MG63 (cell line): Measurements from ENCODE around the gene DTX3. TPM values are rescaled to one million over a fixed set of nuclear protein-coding genes. Genes with fewer than 3 reads are reported as not detected.
"Not testable (repeated sequence)": the region's sequence is repeated elsewhere in the genome, so short reads cannot be mapped to it uniquely, and the experiment has no call there.

Source experiments
- DNase-seq: peaks from one replicate; pipeline ENCODE4 v3.0.0-alpha.2; 2020
- H3K27me3 ChIP-seq: fragments of 250-450 bp; sonication (Bioruptor Pico); 2 replicates; pipeline ENCODE4 v1.5.1; 2020; ENCODE audit warnings: mild to moderate bottlenecking, moderate library complexity
- H3K36me3 ChIP-seq: fragments of 250-450 bp; sonication (Bioruptor Pico); 2 replicates; pipeline ENCODE4 v1.5.1; 2020; ENCODE audit warnings: mild to moderate bottlenecking, moderate library complexity
- H3K4me3 ChIP-seq: fragments of 250-450 bp; sonication (Bioruptor Pico); 2 replicates; pipeline ENCODE4 v1.5.1; 2020; ENCODE audit warnings: mild to moderate bottlenecking, moderate library complexity
- H3K9me3 ChIP-seq: fragments of 250-450 bp; sonication (Bioruptor Pico); 2 replicates; pipeline ENCODE4 v1.5.1; 2020; ENCODE audit warnings: mild to moderate bottlenecking, moderate library complexity
- total RNA-seq: library from RNA; depleted of rRNA; stranded (reverse); fragments of >200 nt; shearing (Covaris generic); gene quantifications from 2 replicates; pipeline ENCODE4 v1.2.3, GENCODE V29; 2014; ENCODE audit warnings: low replicate concordance

DTX3 gene
- total RNA-seq, 1 experiment from 2014 or later = 0.20 TPM

DNA sequence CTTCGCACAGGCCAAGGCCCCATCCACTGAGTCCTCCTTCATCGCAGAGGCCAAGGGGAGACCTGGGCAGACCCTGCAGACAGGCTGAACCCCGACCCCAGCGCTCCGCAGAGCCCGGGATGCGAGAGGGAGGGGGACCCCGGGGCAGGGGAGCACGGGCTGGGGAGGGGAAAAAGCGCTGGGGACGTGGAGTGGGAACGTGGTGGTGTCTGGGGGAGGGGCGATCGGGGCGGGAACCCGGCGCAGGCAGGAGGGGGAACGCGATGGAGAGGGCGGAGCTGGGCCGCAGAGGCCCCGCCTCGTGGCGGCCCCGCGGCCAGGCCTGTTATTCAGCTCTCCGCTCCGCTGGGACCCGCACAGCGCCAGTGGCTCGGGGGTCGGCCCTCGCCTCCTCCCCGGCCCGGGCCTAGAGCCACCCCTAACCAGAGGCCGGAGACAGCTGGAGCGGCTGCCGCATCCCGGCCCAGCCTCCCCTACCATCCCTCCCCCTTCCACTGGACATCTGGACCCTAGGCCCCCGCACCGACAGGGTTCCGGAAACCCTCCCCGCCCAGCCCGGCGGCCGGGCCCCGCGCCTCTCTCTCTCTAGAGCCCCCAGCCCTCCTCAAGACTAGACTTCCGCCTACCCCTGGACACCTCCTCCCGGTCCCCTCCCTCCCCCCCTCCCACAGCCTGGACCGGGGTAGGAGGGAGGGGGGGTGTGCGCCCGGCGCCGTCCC lies 6.6 kb downstream of the DTX3 start, which contains the start of gene ARHGEF25:
TSS of gene ARHGEF25 (plus strand) at position 328 of the 719 bp plus-strand sequence. CDS start 460 bp downstream, outside the sequence.
- peaks cover 3% of the 10 kb centered on the region; the same call in 1 of the 2 replicates for H3K36me3 ChIP-seq
- H3K4me3 ChIP-seq = peak within 1 kb of the TSS; percentile 81
- H3K27me3 ChIP-seq = no peaks in the 10 kb centered on the region
- no peaks in the 10 kb centered on the region for H3K9me3 ChIP-seq
- peak; percentile 75 for DNase-seq

DNA sequence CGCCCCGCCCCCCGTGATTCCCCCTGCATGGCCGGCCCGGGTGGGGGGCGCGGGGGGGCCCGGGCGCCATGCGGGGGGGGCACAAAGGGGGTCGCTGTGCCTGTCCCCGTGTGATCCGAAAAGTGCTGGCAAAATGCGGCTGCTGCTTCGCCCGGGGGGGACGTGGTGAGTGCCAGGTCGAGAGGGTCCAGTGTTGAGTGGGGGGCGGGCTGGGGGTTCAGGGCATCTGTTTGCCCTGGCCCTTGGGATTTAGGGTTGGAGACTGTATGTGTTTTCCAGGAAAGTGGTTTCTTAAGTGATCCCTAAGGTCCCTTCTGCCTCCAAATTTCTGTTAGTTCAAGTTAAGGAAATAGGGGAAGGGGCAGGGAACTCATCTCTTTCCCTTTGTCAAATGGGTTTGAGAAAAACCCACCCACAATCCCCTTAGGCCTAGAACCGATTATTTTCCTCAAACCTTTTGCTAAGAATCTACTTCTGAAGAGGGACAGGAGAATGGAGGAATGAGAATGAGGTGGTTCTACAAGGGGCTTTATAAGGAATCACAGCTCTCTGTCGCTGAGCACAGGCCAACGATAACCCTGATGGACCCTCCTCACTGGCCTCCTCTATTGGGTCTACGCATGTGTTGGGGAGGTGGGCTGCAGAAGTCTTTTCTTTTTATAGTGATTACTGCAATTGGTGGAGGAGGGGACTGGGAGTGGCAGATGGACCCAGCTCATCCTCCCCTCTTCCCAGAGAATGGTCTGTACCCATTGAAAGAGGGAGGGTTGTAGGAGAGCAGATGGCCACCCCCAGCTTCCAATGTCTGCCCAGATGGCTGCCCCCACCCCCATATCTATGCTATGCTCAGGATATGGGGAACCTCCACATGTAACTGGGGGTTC lies 7.4 kb downstream of the DTX3 start:
- Histone ChIP-seq H3K4me3 (peak overlapping the region; percentile 81), H3K9me3 (no peaks in the 10 kb centered on the region), H3K36me3 (peaks cover 4% of the 10 kb centered on the region; the same call in 1 of the 2 replicates), H3K27me3 (no peaks in the 10 kb centered on the region)
- no peak for DNase-seq

GRCh38 chr12:57612711-57613426 lies 8.2 kb downstream of the DTX3 start:
- Histone ChIP-seq H3K4me3 (no peak overlapping the region), H3K36me3 (peaks cover 4% of the 10 kb centered on the region; the same call in 1 of the 2 replicates), H3K9me3 (no peaks in the 10 kb centered on the region), H3K27me3 (no peaks in the 10 kb centered on the region)
- DNase-seq = no peak

DNA sequence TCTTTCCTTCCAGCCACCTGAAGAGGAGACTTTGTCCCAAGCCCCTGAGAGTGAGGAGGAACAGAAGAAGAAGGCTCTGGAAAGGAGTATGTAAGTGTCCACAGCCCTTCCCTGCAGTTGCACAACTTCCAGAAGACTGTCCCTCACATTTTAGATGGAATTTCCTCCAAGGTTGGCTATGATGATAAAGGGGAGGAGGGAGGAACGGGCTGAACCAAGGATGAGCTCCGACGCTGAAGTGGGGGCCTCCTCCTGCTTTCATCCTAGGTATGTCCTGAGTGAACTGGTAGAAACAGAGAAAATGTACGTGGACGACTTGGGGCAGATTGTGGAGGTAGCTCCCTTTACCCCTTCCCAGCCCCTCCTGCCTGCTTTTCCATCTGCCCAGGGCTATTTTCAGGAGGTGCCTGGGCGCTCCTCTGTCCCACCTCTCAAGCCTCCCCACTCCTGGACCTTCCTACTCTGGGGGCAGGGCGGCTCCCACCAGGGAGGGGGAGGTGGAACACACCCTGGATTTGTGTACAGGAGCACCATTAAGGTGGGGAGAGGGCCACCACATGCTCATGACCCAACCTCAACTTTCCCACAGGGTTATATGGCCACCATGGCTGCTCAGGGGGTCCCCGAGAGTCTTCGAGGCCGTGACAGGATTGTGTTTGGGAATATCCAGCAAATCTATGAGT lies 8.9 kb downstream of the DTX3 start:
- no peak overlapping the region for H3K4me3 ChIP-seq
- no peak for DNase-seq
- H3K27me3 ChIP-seq = no peaks in the 10 kb centered on the region
- no peaks in the 10 kb centered on the region for H3K9me3 ChIP-seq
- H3K36me3 ChIP-seq = peaks cover 4% of the 10 kb centered on the region; the same call in 1 of the 2 replicates

GRCh38 chr12:57614178-57614947 lies 9.7 kb downstream of the DTX3 start:
- Histone ChIP-seq H3K27me3 (no peaks in the 10 kb centered on the region), H3K9me3 (no peaks in the 10 kb centered on the region), H3K4me3 (no peak overlapping the region), H3K36me3 (peaks cover 4% of the 10 kb centered on the region; the same call in 1 of the 2 replicates)
- no peak for DNase-seq

- no peak overlapping the region for H3K4me3 ChIP-seq
- no peaks in the 10 kb centered on the region for H3K9me3 ChIP-seq
- DNase-seq = no peak
- H3K27me3 ChIP-seq = no peaks in the 10 kb centered on the region
- peaks cover 4% of the 10 kb centered on the region; the same call in 1 of the 2 replicates for H3K36me3 ChIP-seq
Observed at GRCh38 chr12:57614948-57615500, 10.4 kb downstream of the DTX3 start.

- DNase-seq = no peak
- Histone ChIP-seq H3K9me3 (no peaks in the 10 kb centered on the region), H3K27me3 (no peaks in the 10 kb centered on the region), H3K4me3 (no peak overlapping the region), H3K36me3 (peaks cover 4% of the 10 kb centered on the region; the same call in 1 of the 2 replicates)
Observed at GRCh38 chr12:57615637-57616036, 11.0 kb downstream of the DTX3 start.

GRCh38 chr12:57616383-57617101 lies 11.9 kb downstream of the DTX3 start:
- DNase-seq = peak; percentile 78

DNA sequence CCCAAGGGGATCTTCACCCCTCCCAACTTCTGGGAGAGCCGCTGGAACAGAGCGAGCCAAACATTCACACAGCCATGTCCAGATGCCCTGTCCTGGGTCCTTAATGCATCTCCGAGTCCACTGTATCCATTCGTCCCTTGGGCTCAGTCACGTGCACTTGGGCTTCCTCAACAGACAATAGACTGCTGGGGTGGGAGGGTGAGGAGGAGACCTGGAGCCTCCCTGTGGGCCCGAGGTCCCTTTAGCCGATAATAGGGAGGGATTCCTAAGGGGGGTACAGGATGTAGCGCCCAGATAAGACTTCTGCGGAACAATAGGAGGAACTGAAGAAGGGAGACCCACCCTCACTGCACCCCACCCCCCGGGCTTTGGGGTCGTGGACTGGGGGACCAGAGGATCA lies 13.3 kb downstream of the DTX3 start:
- Histone ChIP-seq H3K9me3 (no peaks in the 10 kb centered on the region), H3K27me3 (no peaks in the 10 kb centered on the region), H3K36me3 (peaks cover 4% of the 10 kb centered on the region; the same call in 1 of the 2 replicates), H3K4me3 (no peak overlapping the region)
- DNase-seq = no peak

More at GRCh38 chr12:57616383-57617101, 11.9 kb downstream of the DTX3 start:
- Histone ChIP-seq H3K27me3 (no peaks in the 10 kb centered on the region), H3K4me3 (no peak overlapping the region), H3K9me3 (no peaks in the 10 kb centered on the region), H3K36me3 (peaks cover 4% of the 10 kb centered on the region; the same call in 1 of the 2 replicates)

GRCh38 chr12:57618431-57618830 lies 13.8 kb downstream of the DTX3 start:
- DNase-seq, H3K27me3 ChIP-seq, H3K36me3 ChIP-seq, H3K9me3 ChIP-seq, H3K4me3 ChIP-seq: not testable (repeated sequence)

DNA sequence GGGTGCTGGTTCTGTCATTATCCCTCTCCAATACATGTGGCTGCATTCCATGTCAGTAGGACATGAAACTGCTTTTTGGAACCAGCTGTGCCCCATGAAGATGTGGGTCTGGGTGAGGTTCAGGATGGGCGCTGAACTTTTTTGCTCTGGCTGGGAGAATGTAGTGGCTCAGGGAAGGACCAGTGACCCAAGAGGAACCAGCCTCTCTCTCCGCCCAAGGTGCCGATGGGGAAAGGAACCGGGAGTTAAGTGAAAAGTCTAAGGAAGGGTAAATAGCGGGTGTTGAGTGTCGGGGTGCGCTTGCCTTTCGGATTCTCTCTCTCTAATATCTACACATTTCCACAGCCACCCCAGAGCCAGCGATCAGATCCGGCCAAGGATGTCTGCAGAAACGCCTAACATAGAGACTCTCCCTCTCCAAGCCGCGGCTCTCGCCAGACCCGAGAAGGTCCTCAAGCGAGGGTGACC lies 14.4 kb downstream of the DTX3 start:
- DNase-seq = no peak
- H3K27me3 ChIP-seq = no peaks in the 10 kb centered on the region

DNA sequence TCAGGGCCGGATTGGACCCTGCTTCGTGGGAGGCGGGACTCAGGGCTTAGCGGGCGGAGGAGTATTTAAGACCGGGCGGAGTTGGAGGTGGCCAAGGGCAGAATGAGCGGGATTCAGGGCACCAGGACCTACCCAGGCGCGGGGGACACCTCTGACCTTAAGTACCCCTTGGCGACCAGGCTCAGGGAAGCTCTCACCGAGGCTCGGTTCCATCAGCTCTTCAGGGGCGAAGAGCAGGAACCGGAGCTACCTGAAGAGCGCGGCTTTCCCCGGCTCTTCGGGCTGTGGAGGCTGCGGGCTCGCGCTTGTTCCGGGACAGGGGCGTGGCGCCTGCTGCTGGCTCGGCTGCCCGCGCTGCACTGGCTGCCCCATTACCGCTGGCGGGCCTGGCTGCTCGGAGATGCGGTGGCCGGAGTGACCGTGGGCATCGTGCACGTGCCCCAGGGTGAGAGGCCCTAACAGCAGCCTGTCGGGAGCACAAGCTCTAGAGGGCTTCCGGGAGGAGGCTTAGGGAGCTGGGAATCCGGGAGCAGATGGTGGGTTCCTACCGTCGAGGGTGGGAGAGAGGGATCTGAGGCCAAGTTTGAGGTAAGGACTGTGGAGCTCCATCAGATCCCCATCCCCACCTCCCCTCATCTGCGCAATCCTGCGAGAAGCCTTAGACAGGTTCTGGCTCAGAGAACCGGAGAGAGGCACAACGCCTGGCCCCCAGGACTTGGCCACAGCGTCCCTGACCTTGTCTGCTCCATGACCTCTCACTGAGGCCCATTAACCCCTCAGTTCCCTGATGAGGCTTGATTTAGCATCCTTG lies 15.0 kb downstream of the DTX3 start:
- H3K9me3 ChIP-seq = no peaks in the 10 kb centered on the region
- DNase-seq = no peak
- no peak overlapping the region for H3K4me3 ChIP-seq
- peaks cover 4% of the 10 kb centered on the region; the same call in 1 of the 2 replicates for H3K36me3 ChIP-seq
- no peaks in the 10 kb centered on the region for H3K27me3 ChIP-seq

More for the DNA sequence above, 14.4 kb downstream of the DTX3 start:
- H3K36me3 ChIP-seq = peaks cover 4% of the 10 kb centered on the region; the same call in 1 of the 2 replicates
- H3K9me3 ChIP-seq = no peaks in the 10 kb centered on the region
- H3K4me3 ChIP-seq = no peak overlapping the region

DNA sequence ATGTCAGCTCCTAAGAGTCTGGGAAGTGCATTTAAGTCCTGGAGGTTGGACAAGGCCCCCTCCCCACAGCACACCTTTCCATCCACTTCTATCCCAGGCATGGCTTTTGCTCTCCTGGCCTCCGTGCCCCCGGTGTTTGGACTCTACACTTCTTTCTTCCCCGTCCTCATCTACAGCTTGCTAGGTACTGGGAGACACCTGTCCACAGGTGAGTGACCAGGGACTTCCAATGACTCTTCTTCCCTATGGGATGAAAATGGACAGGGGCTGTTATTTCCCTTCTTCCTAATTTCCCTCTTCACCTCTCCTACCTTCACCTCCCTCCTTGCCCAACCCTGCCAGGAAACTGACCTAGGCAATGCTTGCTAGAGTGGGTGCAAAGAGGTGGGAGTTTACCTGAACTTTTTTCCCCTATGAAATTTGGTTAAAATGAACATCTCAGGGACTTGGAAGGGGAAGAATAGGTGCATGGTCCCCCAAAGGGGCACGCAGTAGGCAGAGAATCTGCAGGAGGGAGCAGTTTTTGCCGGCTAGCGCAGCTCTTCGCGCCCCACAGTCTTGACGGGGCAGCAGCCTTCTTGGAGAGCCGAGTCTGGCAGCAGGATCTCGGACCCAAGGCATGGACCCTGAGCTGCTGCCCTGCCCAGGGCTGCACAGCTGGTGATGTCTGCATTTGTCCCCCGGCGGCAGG lies 15.8 kb downstream of the DTX3 start:
- no peak overlapping the region for H3K4me3 ChIP-seq
- DNase-seq = no peak
- no peaks in the 10 kb centered on the region for H3K27me3 ChIP-seq
- H3K9me3 ChIP-seq = no peaks in the 10 kb centered on the region
- 0 out of 2 replicates have a peak, but pooled peaks cover 2% of the 10 kb centered on the region for H3K36me3 ChIP-seq
